Measurements from ENCODE around the gene PTPRJ. TPM values are rescaled to one million over a fixed set of nuclear protein-coding genes. Genes with fewer than 3 reads are reported as not detected.

Gene PTPRJ
- total and polyA plus RNA-seq, 2 of the 13 experiments (the other 11 are each of a cell fraction or from before 2014, with no cell fraction given), result 1.0 to 1.2 TPM

- TF ChIP-seq GMEB1 (CRISPR knock-in tag; IDR thresholded peaks at IDR 0.05; ENCODE audit: borderline replicate concordance) (no peak), SNAPC4 (CRISPR knock-in tag; IDR thresholded peaks at IDR 0.05) (no peak), ATRX (CRISPR knock-in tag; IDR thresholded peaks at IDR 0.05; ENCODE audit: borderline replicate concordance) (no peak)
Observed at GRCh38 chr11:47986742-47987141, 6.4 kb downstream of the PTPRJ start (continued).

- WGBS (ENCODE audit: low lambda C conversion rate), result 78% methylated on average over 1 of the region's 2 CpGs
- no peak overlapping the region for H3K4me2 ChIP-seq (ENCODE audit: low read depth, low read length)
- intact Hi-C loops (cut with micrococcal nuclease; ENCODE audit: unreplicated experiment), result no loop called here
- no peak overlapping the region for H3K9ac ChIP-seq (ENCODE audit: insufficient read depth, low read depth, low read length)
- CTCF ChIA-PET (ENCODE audit: low intra/inter-chr PET ratio, low total read pairs), result no interaction called here
- no peaks in the 10 kb centered on the region for H3K36me3 ChIP-seq (replicated peaks in 1 of 2; ENCODE audit: control insufficient read depth in 1 of 2, insufficient read depth in 2 of 2, low read length in 2 of 2)
- H3K79me2 ChIP-seq (ENCODE audit: insufficient read depth, low read length), result no peaks in the 10 kb centered on the region
- FAIRE-seq (no peak), ATAC-seq (no peak), DNase-seq (ENCODE audit: low spot score) (no peak)
- in situ Hi-C loops (cut with HindIII; ENCODE audit: extremely low pct_ligation_motif_present, low pct_unique_long_range_greater_than_20kb), result no loop called here
- no peak overlapping the region for H2AFZ ChIP-seq (ENCODE audit: low read length)
- BruUV-seq (replicated peaks), result no TSS peak
- H3K4me3 ChIP-seq (replicated peaks in 1 of 3; ENCODE audit: insufficient read depth in 1 of 3, low read depth in 2 of 3, low read length in 3 of 3), result no peak overlapping the region
- H3K9me3 ChIP-seq (ENCODE audit: low read length), result no peaks in the 10 kb centered on the region
- POLR2A ChIA-PET, result interaction anchor here (0.6 kb wide), 1 partner anchor 9 kb away, joined by 3 read pairs; no protein-coding TSS in a partner anchor
- no peak overlapping the region for H3K27ac ChIP-seq (ENCODE audit: extremely low read length, insufficient read depth, low read length)
- H4K20me1 ChIP-seq (ENCODE audit: insufficient read depth, low read length), result no peaks in the 10 kb centered on the region
- TF ChIP-seq ARNT (IDR thresholded peaks at IDR 0.05) (no peak), HNRNPLL (IDR thresholded peaks at IDR 0.05; ENCODE audit: low read depth, low read length, poor library complexity, severe bottlenecking) (no peak), TFAP4 (IDR thresholded peaks at IDR 0.05; ENCODE audit: borderline replicate concordance, low read depth) (no peak), FOXO4 (CRISPR knock-in tag; conservative IDR thresholded peaks at IDR 0.05) (no peak), KLF13 (CRISPR knock-in tag; IDR thresholded peaks at IDR 0.05) (no peak), ZNF138 (CRISPR knock-in tag; IDR thresholded peaks at IDR 0.05; ENCODE audit: low read depth) (no peak), ZNF331 (CRISPR knock-in tag; IDR thresholded peaks at IDR 0.05) (no peak), ZNF543 (CRISPR knock-in tag; IDR thresholded peaks at IDR 0.05) (no peak)
- H3K27me3 ChIP-seq (ENCODE audit: control insufficient read depth in 1 of 2, insufficient read depth in 2 of 2, low read length in 2 of 2), result peaks cover 0 to under 1% of the 10 kb centered on the region in 2 experiments; a peak in 2 of 5 replicates
- peaks cover 35% of the 10 kb centered on the region for H3K4me1 ChIP-seq (ENCODE audit: insufficient read depth, low read length)
Observed at GRCh38 chr11:47987310-47987709, 7.0 kb downstream of the PTPRJ start.
